ENCODE measurements around the gene E2F3.

The E2F3 gene

DNA sequence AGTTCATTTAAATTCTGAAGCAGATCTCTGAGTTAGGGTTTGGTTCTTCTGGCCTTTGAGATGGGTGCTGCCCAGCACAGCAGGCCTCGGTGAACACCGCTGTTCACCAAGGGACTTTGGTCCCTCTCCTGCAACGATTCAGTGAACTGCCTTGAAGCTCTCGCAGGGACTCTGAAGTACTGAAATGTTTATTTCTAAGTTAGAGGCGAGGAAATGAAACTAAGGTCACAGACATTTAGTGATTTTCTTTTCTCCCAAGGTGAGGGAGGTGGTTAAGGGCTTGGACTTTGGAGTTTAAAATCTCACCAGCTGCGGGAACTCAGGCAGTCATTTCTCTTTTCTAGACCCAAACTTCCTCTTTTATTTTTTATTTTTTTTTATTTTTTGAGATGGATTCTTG is 26.2 kb downstream of the E2F3 start:
- no peak overlapping the region for H3K4me3 ChIP-seq (ENCODE audit: low read depth in 1 of 5, low read length in 5 of 5)
- no peak overlapping the region for H3K9ac ChIP-seq (ENCODE audit: low read length in 5 of 5)
- H3K27me3 ChIP-seq (ENCODE audit: control insufficient read depth in 5 of 5, insufficient read depth in 4 of 5, low read length in 5 of 5) = no peaks in the 10 kb centered on the region
- H3K4me1 ChIP-seq (ENCODE audit: control insufficient read depth in 5 of 5, insufficient read depth in 5 of 5, low read length in 5 of 5) = peaks cover 0 to 12% (median 6%) of the 10 kb centered on the region in 5 donors
- peaks cover 0 to 7% (median 0%) of the 10 kb centered on the region in 5 donors for H3K36me3 ChIP-seq (ENCODE audit: control insufficient read depth in 5 of 5, insufficient read depth in 5 of 5, low read length in 5 of 5)
- no peaks in the 10 kb centered on the region for H3K9me3 ChIP-seq (ENCODE audit: control insufficient read depth in 5 of 5, low read length in 5 of 5)
- no peak overlapping the region for H3K27ac ChIP-seq (ENCODE audit: low read depth, low read length)

DNA sequence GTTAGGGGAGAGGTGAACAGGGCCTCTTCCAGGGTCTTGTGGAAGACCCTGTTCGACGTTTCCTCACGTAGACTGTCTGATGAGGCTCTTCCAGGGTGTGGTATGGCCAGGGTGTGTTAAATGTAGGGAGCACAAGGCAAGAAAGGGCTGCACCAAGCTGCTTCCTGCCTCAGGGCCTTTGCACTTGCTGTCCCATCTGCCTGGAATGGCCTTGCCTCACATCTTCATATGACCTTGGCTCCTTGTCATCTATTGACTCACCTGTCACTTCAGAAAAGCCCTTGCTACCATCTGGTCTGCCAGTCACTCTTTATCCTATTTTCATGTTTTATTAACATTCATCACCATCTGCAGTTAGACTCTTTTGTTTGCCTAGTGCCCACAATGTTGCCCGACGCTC is 31.0 kb downstream of the E2F3 start:
- Histone ChIP-seq H3K27me3 (ENCODE audit: control insufficient read depth in 5 of 5, insufficient read depth in 4 of 5, low read length in 5 of 5) (no peaks in the 10 kb centered on the region), H3K4me3 (ENCODE audit: low read depth in 1 of 5, low read length in 5 of 5) (no peak overlapping the region), H3K4me1 (ENCODE audit: control insufficient read depth in 5 of 5, insufficient read depth in 5 of 5, low read length in 5 of 5) (no peaks in the 10 kb centered on the region), H3K9me3 (ENCODE audit: control insufficient read depth in 5 of 5, low read length in 5 of 5) (no peaks in the 10 kb centered on the region), H3K9ac (ENCODE audit: low read length in 5 of 5) (no peak overlapping the region), H3K27ac (ENCODE audit: low read depth, low read length) (no peak overlapping the region), H3K36me3 (ENCODE audit: control insufficient read depth in 5 of 5, insufficient read depth in 5 of 5, low read length in 5 of 5) (peaks cover 0 to 7% (median 0%) of the 10 kb centered on the region in 5 donors)

DNA sequence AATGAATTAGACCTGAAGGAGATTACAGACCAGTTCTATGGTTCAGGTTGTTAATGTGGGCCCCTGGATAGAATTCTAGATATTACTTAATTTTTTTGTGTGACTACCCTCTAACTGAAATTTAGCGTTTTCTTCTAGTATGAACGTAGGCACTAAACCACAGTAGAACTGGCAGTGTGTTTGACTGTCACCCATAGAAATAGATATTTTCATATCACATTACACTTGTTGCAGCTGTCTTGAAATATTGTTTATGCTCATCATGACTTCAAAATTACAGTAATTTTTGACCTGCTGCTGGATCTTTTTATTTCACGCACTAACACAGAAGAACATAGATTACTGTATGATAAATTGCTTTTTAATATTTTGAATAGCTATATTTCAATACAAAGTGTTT is 31.6 kb downstream of the E2F3 start:
- no peak overlapping the region for H3K27ac ChIP-seq (ENCODE audit: low read depth, low read length)

DNA sequence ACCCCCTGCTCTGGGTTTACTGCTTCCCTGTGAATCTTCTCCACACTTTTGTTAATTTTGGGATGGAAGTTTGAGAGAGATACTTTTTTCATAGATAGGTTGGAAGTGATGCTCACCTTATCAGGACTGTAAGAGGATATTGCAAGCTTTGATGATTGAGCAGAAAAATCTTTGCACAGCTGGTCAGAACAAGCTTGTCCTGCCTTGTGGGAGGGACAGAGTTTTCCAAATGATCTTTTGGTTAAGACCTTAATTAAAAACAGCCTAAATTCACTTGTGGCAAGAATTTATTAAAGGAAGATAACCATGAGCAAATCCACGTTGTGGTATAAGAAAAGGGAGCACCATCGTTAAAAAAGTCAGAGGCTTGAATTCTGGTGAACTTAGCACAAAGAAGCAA is 32.2 kb downstream of the E2F3 start:
- Histone ChIP-seq H3K27me3 (ENCODE audit: control insufficient read depth in 5 of 5, insufficient read depth in 4 of 5, low read length in 5 of 5) (no peaks in the 10 kb centered on the region), H3K27ac (ENCODE audit: low read depth, low read length) (no peak overlapping the region), H3K4me1 (ENCODE audit: control insufficient read depth in 5 of 5, insufficient read depth in 5 of 5, low read length in 5 of 5) (no peaks in the 10 kb centered on the region), H3K36me3 (ENCODE audit: control insufficient read depth in 5 of 5, insufficient read depth in 5 of 5, low read length in 5 of 5) (peaks cover 0 to 7% (median 0%) of the 10 kb centered on the region in 5 donors), H3K9ac (ENCODE audit: low read length in 5 of 5) (no peak overlapping the region), H3K9me3 (ENCODE audit: control insufficient read depth in 5 of 5, low read length in 5 of 5) (no peaks in the 10 kb centered on the region), H3K4me3 (ENCODE audit: low read depth in 1 of 5, low read length in 5 of 5) (no peak overlapping the region)

More for the DNA sequence above, 31.6 kb downstream of the E2F3 start:
- H3K4me3 ChIP-seq (ENCODE audit: low read depth in 1 of 5, low read length in 5 of 5) = no peak overlapping the region
- peaks cover 0 to 7% (median 0%) of the 10 kb centered on the region in 5 donors for H3K36me3 ChIP-seq (ENCODE audit: control insufficient read depth in 5 of 5, insufficient read depth in 5 of 5, low read length in 5 of 5)
- no peaks in the 10 kb centered on the region for H3K27me3 ChIP-seq (ENCODE audit: control insufficient read depth in 5 of 5, insufficient read depth in 4 of 5, low read length in 5 of 5)
- H3K9me3 ChIP-seq (ENCODE audit: control insufficient read depth in 5 of 5, low read length in 5 of 5) = no peaks in the 10 kb centered on the region
- H3K9ac ChIP-seq (ENCODE audit: low read length in 5 of 5) = no peak overlapping the region
- H3K4me1 ChIP-seq (ENCODE audit: control insufficient read depth in 5 of 5, insufficient read depth in 5 of 5, low read length in 5 of 5) = no peaks in the 10 kb centered on the region

DNA sequence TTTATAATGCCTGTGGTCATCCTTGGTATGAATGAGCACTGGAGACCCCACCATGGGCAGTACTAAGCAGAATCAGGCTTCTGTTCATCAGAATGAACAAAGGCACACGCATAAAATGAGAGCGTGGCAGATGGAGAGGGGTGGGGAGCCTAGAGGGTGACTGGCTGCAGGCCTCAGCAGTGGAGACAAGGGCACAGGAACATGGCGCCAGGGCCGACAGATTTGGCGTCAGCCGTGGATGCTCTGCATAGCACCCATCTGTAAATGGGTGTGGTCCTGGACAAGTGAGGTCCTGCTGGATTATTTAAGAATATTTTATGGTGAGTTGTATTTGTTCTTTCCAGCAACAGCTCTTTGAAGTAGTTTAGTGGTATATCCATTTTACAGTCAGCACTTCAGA is 33.1 kb downstream of the E2F3 start:
- H3K9ac ChIP-seq (ENCODE audit: low read length in 5 of 5) = no peak overlapping the region
- H3K4me3 ChIP-seq (ENCODE audit: low read depth in 1 of 5, low read length in 5 of 5) = no peak overlapping the region
- no peaks in the 10 kb centered on the region for H3K4me1 ChIP-seq (ENCODE audit: control insufficient read depth in 5 of 5, insufficient read depth in 5 of 5, low read length in 5 of 5)
- no peaks in the 10 kb centered on the region for H3K9me3 ChIP-seq (ENCODE audit: control insufficient read depth in 5 of 5, low read length in 5 of 5)
- H3K27me3 ChIP-seq (ENCODE audit: control insufficient read depth in 5 of 5, insufficient read depth in 4 of 5, low read length in 5 of 5) = no peaks in the 10 kb centered on the region
- peaks cover 0 to 7% (median 0%) of the 10 kb centered on the region in 5 donors for H3K36me3 ChIP-seq (ENCODE audit: control insufficient read depth in 5 of 5, insufficient read depth in 5 of 5, low read length in 5 of 5)
- no peak overlapping the region for H3K27ac ChIP-seq (ENCODE audit: low read depth, low read length)

DNA sequence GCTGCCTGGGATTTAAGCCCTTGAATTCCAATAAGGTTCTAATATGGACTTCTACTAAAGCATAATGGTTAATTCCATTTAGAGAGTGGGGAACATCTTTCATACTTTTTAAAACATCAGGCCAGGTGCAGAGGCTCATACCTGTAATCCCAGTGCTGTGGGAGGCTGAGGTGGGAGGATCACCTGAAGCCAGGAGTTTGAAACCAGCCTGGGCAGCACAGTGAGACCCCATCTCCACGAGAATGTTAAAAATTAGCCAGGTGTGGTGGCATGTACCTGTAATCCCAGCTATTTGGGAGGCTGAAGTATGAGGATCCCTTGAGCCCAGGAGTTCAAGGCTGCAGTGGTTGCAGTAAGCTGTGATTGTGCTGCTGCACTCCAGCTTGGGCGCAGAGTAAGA is 35.0 kb downstream of the E2F3 start:
- Histone ChIP-seq H3K27me3 (ENCODE audit: control insufficient read depth in 5 of 5, insufficient read depth in 4 of 5, low read length in 5 of 5) (no peaks in the 10 kb centered on the region), H3K27ac (ENCODE audit: low read depth, low read length) (no peak overlapping the region), H3K9me3 (ENCODE audit: control insufficient read depth in 5 of 5, low read length in 5 of 5) (no peaks in the 10 kb centered on the region), H3K4me3 (ENCODE audit: low read depth in 1 of 5, low read length in 5 of 5) (no peak overlapping the region), H3K36me3 (ENCODE audit: control insufficient read depth in 5 of 5, insufficient read depth in 5 of 5, low read length in 5 of 5) (no peaks in the 10 kb centered on the region), H3K4me1 (ENCODE audit: control insufficient read depth in 5 of 5, insufficient read depth in 5 of 5, low read length in 5 of 5) (no peaks in the 10 kb centered on the region), H3K9ac (ENCODE audit: low read length in 5 of 5) (no peak overlapping the region)

DNA sequence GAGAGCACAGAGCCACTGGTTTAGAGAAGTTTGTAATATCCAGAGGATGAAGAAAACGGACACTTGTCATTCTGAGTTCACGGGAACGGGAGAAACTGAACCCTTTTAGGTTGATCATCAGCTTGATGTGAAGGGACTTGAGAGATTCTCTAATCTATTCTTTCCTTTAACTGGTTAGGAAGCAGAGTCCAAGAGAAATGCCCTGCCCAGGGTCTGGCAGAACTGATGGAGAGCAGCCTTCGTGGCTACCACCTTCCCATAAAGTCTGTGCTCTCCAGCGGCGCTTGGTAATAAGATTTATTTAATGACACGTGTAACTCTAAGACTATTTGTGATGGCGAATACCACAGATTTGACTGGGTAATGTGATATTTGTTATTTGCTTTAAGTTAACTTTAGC is 36.0 kb downstream of the E2F3 start:
- Histone ChIP-seq H3K9me3 (ENCODE audit: control insufficient read depth in 5 of 5, low read length in 5 of 5) (no peaks in the 10 kb centered on the region), H3K4me3 (ENCODE audit: low read depth in 1 of 5, low read length in 5 of 5) (no peak overlapping the region), H3K4me1 (ENCODE audit: control insufficient read depth in 5 of 5, insufficient read depth in 5 of 5, low read length in 5 of 5) (no peaks in the 10 kb centered on the region), H3K27me3 (ENCODE audit: control insufficient read depth in 5 of 5, insufficient read depth in 4 of 5, low read length in 5 of 5) (no peaks in the 10 kb centered on the region), H3K27ac (ENCODE audit: low read depth, low read length) (no peak overlapping the region), H3K9ac (ENCODE audit: low read length in 5 of 5) (no peak overlapping the region), H3K36me3 (ENCODE audit: control insufficient read depth in 5 of 5, insufficient read depth in 5 of 5, low read length in 5 of 5) (no peaks in the 10 kb centered on the region)

DNA sequence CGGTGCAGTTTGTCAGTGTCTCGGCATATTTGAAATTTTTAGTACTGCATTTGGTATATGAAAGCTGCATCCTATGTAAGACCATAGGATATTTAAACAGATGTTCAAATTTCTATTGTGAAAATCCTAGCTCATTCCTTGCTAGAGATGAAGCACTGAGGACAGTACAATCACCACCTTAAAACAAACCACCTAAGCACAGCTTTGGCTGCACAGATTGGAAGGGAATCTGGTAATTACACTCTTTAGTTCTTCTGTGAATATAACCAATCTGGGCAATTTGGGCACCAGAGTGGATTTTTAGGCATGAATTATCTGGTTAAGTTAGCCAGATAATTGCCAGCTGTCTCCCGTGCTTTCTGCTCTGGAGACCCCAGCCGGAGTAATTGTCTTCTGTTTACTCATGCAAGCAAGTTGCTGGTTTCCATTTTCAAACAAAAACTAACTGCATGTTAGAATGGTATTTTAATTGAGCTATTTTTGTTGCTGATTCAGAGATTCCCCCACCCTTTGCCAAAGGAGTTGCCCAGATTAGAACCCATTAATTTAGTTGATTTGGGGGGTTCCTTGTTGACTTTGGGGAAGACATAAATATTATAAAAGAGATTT is 36.9 kb downstream of the E2F3 start:
- Histone ChIP-seq H3K9me3 (ENCODE audit: control insufficient read depth in 5 of 5, low read length in 5 of 5) (no peaks in the 10 kb centered on the region), H3K36me3 (ENCODE audit: control insufficient read depth in 5 of 5, insufficient read depth in 5 of 5, low read length in 5 of 5) (no peaks in the 10 kb centered on the region), H3K4me1 (ENCODE audit: control insufficient read depth in 5 of 5, insufficient read depth in 5 of 5, low read length in 5 of 5) (no peaks in the 10 kb centered on the region), H3K9ac (ENCODE audit: low read length in 5 of 5) (no peak overlapping the region), H3K27ac (ENCODE audit: low read depth, low read length) (no peak overlapping the region), H3K4me3 (ENCODE audit: low read depth in 1 of 5, low read length in 5 of 5) (no peak overlapping the region), H3K27me3 (ENCODE audit: control insufficient read depth in 5 of 5, insufficient read depth in 4 of 5, low read length in 5 of 5) (no peaks in the 10 kb centered on the region)

DNA sequence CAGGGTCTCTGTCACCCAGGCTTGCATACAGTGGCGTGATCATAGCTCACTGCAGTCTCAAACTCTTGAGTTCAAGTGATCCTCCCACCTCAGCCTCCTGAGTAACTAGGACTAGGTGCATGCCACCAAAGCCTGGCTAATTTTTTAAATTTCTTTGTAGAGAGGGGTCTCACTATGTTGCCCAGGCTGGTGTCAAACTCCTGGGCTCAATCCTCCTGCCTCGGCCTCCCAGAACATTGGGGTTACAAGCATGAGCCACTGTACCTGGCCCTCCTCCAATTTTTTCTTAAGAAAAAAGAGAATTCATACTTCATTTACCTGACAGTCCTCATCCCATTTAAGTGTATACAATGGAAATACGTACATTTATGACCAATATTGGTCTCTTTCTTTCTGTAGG is 37.9 kb downstream of the E2F3 start:
- Histone ChIP-seq H3K27me3 (ENCODE audit: control insufficient read depth in 5 of 5, insufficient read depth in 4 of 5, low read length in 5 of 5) (no peaks in the 10 kb centered on the region), H3K9me3 (ENCODE audit: control insufficient read depth in 5 of 5, low read length in 5 of 5) (no peaks in the 10 kb centered on the region), H3K4me1 (ENCODE audit: control insufficient read depth in 5 of 5, insufficient read depth in 5 of 5, low read length in 5 of 5) (no peaks in the 10 kb centered on the region), H3K4me3 (ENCODE audit: low read depth in 1 of 5, low read length in 5 of 5) (no peak overlapping the region), H3K9ac (ENCODE audit: low read length in 5 of 5) (no peak overlapping the region), H3K36me3 (ENCODE audit: control insufficient read depth in 5 of 5, insufficient read depth in 5 of 5, low read length in 5 of 5) (no peaks in the 10 kb centered on the region), H3K27ac (ENCODE audit: low read depth, low read length) (no peak overlapping the region)

DNA sequence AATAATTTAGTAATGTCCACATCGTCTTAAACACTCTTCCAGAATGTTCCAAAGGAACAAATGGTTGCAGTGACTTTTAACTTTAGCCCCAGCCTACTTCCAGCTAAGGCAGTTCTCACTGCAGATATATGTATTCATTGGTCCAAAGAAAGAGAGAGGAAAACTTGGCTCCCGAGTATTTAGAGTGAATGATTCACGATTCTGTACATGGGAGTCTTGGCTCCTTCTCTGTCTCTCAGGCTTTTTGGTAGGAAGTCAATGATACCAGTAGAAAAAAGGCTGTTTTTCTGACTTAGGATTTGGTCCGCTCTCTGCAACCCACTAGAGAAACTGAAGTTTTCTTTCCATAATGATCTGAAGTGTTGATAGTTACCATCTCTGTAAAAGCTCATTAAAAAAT is 38.6 kb downstream of the E2F3 start:
- H3K4me3 ChIP-seq (ENCODE audit: low read depth in 1 of 5, low read length in 5 of 5) = no peak overlapping the region
- no peaks in the 10 kb centered on the region for H3K27me3 ChIP-seq (ENCODE audit: control insufficient read depth in 5 of 5, insufficient read depth in 4 of 5, low read length in 5 of 5)
- H3K4me1 ChIP-seq (ENCODE audit: control insufficient read depth in 5 of 5, insufficient read depth in 5 of 5, low read length in 5 of 5) = peaks cover 0 to 4% (median 0%) of the 10 kb centered on the region in 5 donors
- H3K9me3 ChIP-seq (ENCODE audit: control insufficient read depth in 5 of 5, low read length in 5 of 5) = no peaks in the 10 kb centered on the region
- H3K27ac ChIP-seq (ENCODE audit: low read depth, low read length) = no peak overlapping the region
- no peak overlapping the region for H3K9ac ChIP-seq (ENCODE audit: low read length in 5 of 5)
- H3K36me3 ChIP-seq (ENCODE audit: control insufficient read depth in 5 of 5, insufficient read depth in 5 of 5, low read length in 5 of 5) = no peaks in the 10 kb centered on the region

DNA sequence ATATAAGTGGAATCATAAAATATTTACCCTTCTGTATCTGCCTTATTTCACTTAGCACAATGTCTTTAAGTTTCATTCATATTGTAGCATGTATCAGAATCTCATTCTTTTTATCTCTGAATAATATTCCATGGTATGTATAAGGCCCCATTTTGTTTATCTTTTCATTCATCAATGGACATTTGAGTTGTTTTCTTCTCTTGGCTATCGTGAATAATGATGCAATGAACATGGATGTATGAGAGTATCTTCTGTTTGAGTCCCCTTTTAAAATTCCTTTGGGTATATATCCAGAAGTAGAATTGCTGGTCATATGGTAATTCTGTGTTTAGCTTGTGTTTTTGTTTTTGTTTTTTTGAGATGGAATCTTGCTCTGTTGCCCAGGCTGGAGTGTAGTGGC is 39.6 kb downstream of the E2F3 start:
- Histone ChIP-seq H3K9ac (ENCODE audit: low read length in 5 of 5) (no peak overlapping the region), H3K36me3 (ENCODE audit: control insufficient read depth in 5 of 5, insufficient read depth in 5 of 5, low read length in 5 of 5) (peaks cover 0 to 3% (median 0%) of the 10 kb centered on the region in 5 donors), H3K4me1 (ENCODE audit: control insufficient read depth in 5 of 5, insufficient read depth in 5 of 5, low read length in 5 of 5) (peaks cover 0 to 4% (median 0%) of the 10 kb centered on the region in 5 donors), H3K4me3 (ENCODE audit: low read depth in 1 of 5, low read length in 5 of 5) (no peak overlapping the region), H3K27me3 (ENCODE audit: control insufficient read depth in 5 of 5, insufficient read depth in 4 of 5, low read length in 5 of 5) (no peaks in the 10 kb centered on the region), H3K9me3 (ENCODE audit: control insufficient read depth in 5 of 5, low read length in 5 of 5) (no peaks in the 10 kb centered on the region), H3K27ac (ENCODE audit: low read depth, low read length) (no peak overlapping the region)

All from subcutaneous abdominal adipose tissue (tissue), 5 donors.